Thoracic aorta (tissue), 2 donors: ENCODE measurements around the gene DYDC1. TPM values are rescaled to one million over a fixed set of nuclear protein-coding genes. Genes with fewer than 3 reads are reported as not detected.

Experiments
- ATAC-seq: fragments of 150-250 bp; one replicate; pipeline ENCODE4 v1.8.0; 2017; ENCODE audit warnings: low read depth; ENCODE audit not compliant: insufficient number of reproducible peaks, low FRiP score
- DNase-seq: peaks from one replicate; pipeline ENCODE4 v3.0.0-alpha.2; 2020; ENCODE audit warnings: low spot score
- H3K27ac ChIP-seq, 2 donors: fragments of 200-600 bp; sonication (generic); 1 replicate in 1 of 2; 2 replicates in 1 of 2; pipeline ENCODE4 v1.5.1; 2016; ENCODE audit warnings: mild to moderate bottlenecking in 2 of 2, moderate library complexity in 2 of 2
- H3K27me3 ChIP-seq: fragments of 200-600 bp; sonication (generic); replicated peaks from 2 replicates; pipeline ENCODE4 v1.6.0; 2016; ENCODE audit warnings: mild to moderate bottlenecking; ENCODE audit not compliant: insufficient read depth
- H3K36me3 ChIP-seq: fragments of 200-600 bp; sonication (generic); one replicate; pipeline ENCODE4 v1.5.1; 2016
- H3K4me1 ChIP-seq, 2 donors: fragments of 200-600 bp; sonication (generic); 1 replicate in 1 of 2; 2 replicates in 1 of 2; pipeline versions ENCODE4 v1.5.1 to v1.6.0; 2016; ENCODE audit warnings: low read depth in 2 of 2, mild to moderate bottlenecking in 1 of 2; ENCODE audit not compliant: control insufficient read depth in 1 of 2
- H3K4me3 ChIP-seq: fragments of 200-600 bp; sonication (generic); 2 replicates; pipeline ENCODE4 v1.5.1; 2016; ENCODE audit warnings: mild to moderate bottlenecking
- H3K9me3 ChIP-seq: fragments of 200-600 bp; sonication (generic); 2 replicates; pipeline ENCODE4 v1.5.1; 2016
- CTCF ChIP-seq: fragments of 200-600 bp; sonication (generic); IDR thresholded peaks from one replicate; pipeline ENCODE4 v1.5.1; 2019; ENCODE audit warnings: antibody characterized with exemption
- total RNA-seq, 2 donors: library from RNA; depleted of rRNA; stranded (reverse); fragments of >200 nt; gene quantifications; one replicate each; pipeline versions ENCODE4 v1.1.0 to v1.2.3, GENCODE V29; 2016

DYDC1 gene
- total RNA-seq, 2 donors from 2014 or later, result not detected

GRCh38 chr10:80350251-80350650, 6.3 kb downstream of the DYDC1 start:
- ATAC-seq, result no peak
- Histone ChIP-seq H3K36me3 (no peaks in the 10 kb centered on the region), H3K27me3 (no peaks in the 10 kb centered on the region), H3K9me3 (no peaks in the 10 kb centered on the region), H3K4me3 (no peak overlapping the region), H3K4me1 (no peaks in the 10 kb centered on the region), H3K27ac (no peak overlapping the region)
- no peak for TF ChIP-seq CTCF
- no peak for DNase-seq

DNA sequence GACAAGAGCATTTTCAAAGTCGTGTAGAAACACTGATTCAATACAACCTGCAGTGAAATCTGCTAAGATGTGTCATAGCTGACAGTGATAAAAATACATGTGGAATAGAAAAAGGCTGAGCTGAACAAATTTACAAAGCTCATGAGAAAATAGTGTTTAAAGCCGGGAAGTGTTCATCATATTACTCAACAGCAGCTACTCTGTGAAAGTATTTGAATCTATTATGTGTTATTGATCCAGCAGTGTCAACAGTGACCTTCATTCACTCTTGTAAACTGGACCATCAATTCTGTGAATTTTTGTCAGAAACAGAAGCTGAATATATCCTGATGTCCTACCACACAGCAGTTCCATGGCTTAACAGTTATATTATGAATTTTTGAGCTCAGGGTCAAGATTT, 11.6 kb downstream of the DYDC1 start:
- Histone ChIP-seq H3K4me1 (no peaks in the 10 kb centered on the region), H3K9me3 (no peaks in the 10 kb centered on the region), H3K4me3 (no peak overlapping the region), H3K27me3 (no peaks in the 10 kb centered on the region), H3K27ac (no peak overlapping the region), H3K36me3 (no peaks in the 10 kb centered on the region)
- DNase-seq, result no peak
- no peak for ATAC-seq
- no peak for TF ChIP-seq CTCF

DNA sequence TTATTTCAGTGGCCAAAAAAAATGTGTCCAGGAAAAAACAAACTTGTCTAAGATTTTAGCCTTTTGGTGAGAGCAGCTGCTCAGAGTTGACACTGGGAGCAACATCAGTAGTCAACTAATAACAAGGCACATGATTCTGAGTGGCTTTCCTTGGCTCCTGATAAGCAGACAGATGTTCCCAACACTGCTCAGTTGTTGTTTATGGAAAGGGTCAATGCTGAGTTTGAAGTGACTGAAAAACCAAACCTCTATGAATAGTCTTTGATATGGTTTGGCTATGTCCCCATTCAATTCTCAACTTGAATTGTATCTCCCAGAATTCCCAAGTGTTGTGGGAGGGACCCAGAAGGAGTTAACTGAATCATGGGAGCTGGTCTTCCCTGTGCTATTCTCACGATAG, 12.3 kb downstream of the DYDC1 start:
- H3K9me3 ChIP-seq, result no peaks in the 10 kb centered on the region
- no peak for DNase-seq
- TF ChIP-seq CTCF, result no peak
- no peak for ATAC-seq
- H3K4me3 ChIP-seq, result no peak overlapping the region
- H3K36me3 ChIP-seq, result no peaks in the 10 kb centered on the region
- H3K27me3 ChIP-seq, result no peaks in the 10 kb centered on the region
- H3K27ac ChIP-seq, result no peak overlapping the region
- H3K4me1 ChIP-seq, result no peaks in the 10 kb centered on the region

DNA sequence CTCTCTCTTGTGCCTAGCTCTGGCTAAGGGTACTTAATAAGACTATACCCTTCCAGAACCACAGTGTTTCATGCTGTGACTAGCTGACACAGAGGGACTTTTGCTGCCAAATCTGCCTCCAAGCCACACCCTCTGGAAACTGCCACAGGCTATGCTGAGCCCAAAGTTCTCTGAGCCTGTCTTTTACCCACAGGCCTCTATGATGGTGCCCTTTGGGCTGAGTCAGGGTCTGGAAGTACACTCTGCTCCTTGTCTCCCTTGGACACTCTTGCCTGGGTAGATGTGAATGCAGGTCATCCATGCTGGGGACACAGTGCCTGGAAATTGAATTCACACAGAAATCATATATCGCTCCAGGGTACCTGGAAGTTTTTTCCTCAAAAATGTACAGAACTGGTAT, 22.6 kb downstream of the DYDC1 start:
- ATAC-seq (no peak), DNase-seq (no peak)
- Histone ChIP-seq H3K4me1 (no peaks in the 10 kb centered on the region), H3K27ac (no peak overlapping the region), H3K36me3 (no peaks in the 10 kb centered on the region), H3K9me3 (no peaks in the 10 kb centered on the region), H3K4me3 (no peak overlapping the region), H3K27me3 (no peaks in the 10 kb centered on the region)
- no peak for TF ChIP-seq CTCF

DNA sequence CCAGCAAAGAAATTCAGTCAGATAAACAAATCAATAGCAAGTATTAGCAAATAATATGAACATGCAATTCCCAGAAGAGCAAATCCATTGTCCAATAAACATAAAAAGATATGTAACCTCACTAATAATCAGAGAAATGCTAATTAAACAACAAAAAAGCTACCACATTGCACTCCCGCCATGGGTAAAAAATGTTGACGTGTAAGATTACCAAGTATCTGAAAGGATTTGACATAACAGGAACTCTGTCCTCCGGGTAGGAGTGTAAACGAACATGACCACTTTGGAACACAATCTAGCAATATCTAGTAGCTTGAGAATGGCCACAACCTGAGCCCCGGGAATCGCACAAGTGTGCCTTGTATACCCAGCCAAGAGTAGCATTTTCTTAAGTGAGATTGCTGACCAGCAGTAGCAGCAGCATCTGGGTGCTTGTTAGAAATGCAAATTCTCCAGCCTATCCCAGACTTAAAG, 31.6 kb downstream of the DYDC1 start:
- no peaks in the 10 kb centered on the region for H3K4me1 ChIP-seq

More for the DNA sequence above, 31.6 kb downstream of the DYDC1 start:
- no peak overlapping the region for H3K4me3 ChIP-seq
- H3K27me3 ChIP-seq, result no peaks in the 10 kb centered on the region
- TF ChIP-seq CTCF, result no peak
- no peaks in the 10 kb centered on the region for H3K9me3 ChIP-seq
- H3K36me3 ChIP-seq, result no peaks in the 10 kb centered on the region
- no peak for ATAC-seq
- no peak for DNase-seq
- no peak overlapping the region for H3K27ac ChIP-seq
